ENCODE measurements around the gene HOXB7.

Gene HOXB7

DNA sequence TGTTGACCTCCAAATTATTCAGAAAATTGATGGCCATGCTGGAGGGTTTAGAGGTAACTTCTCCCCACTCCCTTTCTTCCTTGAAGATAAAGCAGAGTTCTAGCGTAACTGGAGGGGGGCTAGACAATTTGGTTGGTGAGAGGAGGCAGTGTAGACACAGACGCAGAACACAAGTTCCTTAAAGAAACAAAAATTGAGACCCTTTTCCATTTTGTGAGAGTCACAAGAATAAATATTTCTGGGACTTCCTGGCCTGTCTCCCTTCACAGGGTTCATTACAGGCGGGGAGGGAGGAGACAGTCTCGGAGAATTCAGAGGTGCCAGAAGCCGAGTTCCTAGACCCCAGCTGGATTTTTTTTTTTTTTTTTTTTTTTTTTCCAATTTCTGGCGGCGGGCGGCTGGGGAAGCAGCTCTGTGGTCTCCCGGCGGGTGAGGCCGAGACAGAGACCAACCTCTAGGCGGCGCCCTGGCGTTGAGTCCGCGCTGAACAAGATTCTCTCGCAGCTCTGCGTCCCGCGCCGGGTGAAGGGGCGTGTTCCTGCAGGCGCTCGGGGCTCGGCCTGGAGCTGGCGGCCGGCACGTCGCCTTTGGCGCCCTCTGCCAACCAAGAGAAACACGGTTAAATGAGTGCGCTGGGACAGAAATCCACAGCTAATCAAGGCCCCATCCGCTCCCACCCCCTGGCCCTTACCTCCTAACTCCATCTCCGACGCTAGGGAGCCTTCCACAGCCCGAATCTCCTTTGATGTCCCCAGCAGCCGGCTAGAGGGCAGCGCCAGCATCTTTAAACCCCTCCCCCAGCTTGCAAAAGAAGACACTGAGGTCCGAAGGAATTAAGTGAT lies 25.6 kb upstream of the HOXB7 start:
- peak; percentile 74 for DNase-seq

DNA sequence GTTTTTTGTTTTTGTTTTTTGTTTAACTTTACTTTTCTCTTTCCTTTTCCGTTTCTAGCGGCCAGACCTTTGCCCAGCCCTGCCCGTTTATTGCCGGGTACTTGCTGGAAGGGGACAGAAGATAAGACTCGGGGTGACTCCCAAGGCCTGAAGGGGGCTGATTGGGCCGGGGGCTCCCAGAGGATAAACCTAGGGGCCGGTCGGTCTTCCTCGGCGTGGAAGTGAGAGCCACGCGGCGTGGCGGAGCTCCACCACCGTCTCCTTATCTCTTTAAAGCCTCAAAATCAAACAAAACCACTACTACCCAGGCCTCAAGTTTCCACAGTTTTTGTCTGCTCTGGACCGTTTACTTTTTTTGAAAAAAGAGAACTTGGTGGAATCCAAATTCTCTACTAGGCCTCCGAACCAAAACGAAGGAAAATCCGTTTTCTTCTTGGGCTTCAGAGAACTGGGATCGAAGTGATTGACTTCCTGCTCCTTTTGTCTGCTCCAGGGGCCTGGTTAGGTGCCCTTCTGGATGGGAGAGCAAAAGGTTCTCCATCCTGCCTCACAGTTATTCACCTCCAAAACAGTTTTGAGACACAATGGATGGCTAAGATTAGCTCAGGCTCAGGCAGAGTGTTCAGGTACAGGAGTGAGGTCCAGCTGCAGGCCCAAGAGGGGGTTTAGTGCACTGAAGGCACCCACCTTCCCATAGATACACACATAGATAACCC lies 23.8 kb upstream of the HOXB7 start:
- DNase-seq, result no peak

GRCh38 chr17:48633266-48633677 lies 22.5 kb upstream of the HOXB7 start:
- no peak for DNase-seq

DNA sequence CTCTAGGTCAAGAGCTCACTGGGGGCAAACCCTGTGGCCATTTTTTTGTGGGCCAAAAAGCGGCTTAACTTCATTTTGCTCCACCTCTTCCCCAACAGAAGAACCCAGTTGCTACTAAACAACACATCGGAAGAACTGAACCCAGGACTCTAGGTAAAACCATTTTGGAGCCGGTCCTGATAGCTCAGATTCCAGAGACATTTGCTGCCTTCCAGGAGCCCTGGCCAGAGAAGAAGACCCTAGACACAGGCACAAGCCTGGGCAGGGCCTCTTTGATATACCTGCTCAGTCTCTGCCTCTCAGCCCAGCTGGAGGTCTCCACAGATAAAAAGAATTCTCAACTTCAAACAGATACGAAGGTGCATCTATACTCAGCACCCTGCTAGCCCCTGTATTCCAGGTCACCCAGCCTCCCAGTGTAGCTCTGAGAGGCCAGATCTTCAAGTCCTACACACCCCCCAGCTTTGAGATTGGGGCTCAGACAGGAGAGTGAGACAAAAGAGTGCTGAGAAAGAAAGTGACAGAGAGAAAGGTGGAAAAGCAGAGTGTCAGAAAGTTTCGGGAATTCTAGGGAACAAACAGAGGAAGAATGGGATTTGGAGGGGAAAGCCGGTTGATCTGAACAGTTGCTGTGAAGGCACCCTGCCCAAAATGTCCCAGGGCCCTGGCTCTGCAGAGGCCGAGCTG lies 21.9 kb upstream of the HOXB7 start:
- DNase-seq, result no peak

DNA sequence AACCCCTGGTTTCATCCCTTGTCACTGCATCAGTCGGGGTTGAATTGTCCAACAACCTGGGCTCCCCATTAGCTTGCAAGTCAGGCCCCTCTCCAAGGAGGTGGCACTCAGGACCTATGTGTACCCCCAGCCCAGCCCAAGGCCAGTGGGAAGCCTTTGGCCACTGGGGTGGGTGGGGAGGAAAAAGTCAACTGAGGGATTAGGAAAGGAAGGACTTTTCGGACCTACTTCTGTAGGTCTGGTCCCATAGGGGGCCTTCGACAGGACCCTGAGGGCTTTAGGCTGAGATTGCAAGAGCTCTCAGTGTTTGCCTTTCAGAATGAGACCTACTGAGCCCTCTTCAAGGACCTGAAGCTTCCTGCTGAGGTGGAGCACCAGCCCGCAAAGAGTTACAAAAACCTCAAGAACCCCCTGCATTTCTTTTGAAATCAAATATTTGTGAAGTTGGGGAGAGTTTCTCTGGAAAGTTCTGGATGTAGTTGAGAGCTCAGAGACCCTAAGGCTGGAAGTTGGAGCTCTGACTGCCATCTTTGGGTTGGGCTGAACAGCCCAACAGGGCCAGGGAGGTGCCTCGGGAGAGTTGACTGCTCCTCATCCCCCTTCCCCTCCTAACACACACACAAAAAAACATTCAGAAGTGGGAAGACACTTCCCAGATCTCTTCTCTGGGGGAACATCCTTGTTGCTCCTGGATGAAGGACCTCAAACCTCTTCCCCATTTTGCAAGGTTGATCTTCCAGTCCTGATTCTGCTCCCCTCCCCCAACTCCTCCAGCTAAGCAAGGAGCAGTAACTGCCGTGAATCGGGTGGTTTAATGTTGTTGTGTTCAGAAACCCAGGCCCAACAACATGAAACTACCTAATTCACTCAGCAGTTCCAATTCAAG lies 21.1 kb upstream of the HOXB7 start:
- DNase-seq, result no peak

- no peak for DNase-seq
These were observed 20.3 kb upstream of the HOXB7 start for GRCh38 chr17:48630925-48631692.

GRCh38 chr17:48630009-48630924 lies 19.4 kb upstream of the HOXB7 start:
- no peak for DNase-seq

DNA sequence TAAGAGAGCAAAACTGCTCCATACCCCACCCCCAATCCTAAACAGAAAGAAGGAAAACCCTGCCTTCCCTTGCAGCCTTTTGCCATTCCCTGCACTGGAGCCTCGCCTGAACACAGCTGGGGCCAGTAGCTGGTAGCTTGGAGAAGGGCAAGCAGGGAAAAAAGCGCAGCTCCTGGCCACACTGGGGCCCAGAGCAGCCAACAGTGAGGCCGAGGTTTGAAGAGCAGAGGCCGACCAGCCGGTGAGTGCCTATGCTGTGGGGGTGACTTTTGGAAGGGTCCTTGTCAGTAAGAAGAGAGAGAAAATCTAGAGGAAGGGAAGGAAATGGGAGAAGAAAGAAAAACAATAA lies 18.6 kb upstream of the HOXB7 start:
- DNase-seq, result no peak

- no peak for DNase-seq
These were observed 18.0 kb upstream of the HOXB7 start for GRCh38 chr17:48628649-48629410.

- DNase-seq, result no peak
These were observed 17.1 kb upstream of the HOXB7 start for GRCh38 chr17:48627623-48628521.

DNA sequence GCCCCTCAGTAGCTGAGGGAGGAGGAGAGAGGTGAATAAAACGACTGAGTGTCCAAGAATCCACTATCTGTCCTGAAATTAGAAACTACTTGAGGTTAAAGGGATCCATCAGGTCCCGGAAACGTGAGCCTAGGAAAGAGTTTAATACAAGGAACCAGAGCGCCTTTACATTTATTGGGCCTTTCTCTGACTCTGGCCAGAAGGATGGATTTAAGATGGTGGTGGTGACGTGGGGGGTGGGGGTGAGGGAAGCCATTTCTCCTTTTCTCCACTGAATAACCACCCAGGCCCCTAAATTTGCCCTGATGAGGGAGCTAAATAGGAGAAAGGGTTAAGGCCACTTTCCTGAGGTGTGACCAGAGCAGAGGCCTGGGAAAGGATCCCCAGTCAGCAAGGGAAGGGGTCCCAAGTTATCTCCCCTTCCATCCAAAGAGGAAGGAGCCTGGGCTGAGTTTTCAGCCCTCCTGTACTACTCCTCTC lies 16.3 kb upstream of the HOXB7 start:
- DNase-seq, result no peak

DNA sequence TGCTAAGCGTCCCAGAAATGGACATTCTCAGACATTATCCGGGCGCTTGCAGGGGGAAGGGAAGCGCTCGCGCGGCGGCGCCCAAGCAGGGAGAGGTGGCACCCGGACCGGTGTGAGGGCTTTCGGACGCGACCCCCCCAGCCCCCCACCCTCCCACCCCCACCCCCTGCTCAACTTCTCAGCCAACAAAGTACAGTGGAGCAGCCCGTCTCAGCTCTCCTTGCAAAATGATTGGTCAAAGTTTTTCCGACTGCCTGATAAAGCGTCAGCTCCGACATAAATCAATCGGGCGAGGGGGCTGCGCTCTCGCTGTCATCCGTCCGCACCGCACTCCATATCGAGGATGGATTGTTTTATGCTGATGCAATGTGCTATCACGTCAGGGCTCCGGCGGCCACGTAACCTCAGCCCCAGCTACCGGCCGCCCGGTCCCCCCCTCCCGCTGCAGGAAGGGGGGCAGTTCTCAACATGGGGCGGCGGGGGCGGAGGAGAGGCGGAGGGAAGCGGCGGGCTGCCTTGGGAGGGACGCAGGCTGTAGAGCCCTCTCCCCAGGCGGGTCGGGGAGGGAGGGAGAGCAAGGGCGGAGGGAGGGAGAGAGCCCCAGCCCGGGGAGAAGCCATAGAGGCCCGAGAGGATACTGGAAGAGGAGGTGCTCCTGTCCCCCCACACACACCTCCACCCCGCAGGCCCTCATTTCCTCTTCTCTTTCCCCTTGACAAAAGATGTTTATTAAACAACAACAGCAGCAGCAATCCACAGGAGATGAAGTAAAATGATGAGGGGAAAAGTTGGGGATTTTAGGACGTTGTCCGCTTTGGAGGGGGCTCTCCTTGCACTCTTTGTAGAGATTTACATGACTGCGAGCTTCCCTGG lies 15.7 kb upstream of the HOXB7 start, which contains the start of gene HOXB9:
TSS of gene HOXB9 (minus strand) at position 114 of the 873 bp plus-strand sequence. CDS start at position 25, 89 bp downstream.
- peak; percentile 35 for DNase-seq

- DNase-seq, result no peak
These were observed 14.9 kb upstream of the HOXB7 start for GRCh38 chr17:48625495-48626244.

- DNase-seq, result no peak
These were observed 14.0 kb upstream of the HOXB7 start for GRCh38 chr17:48624544-48625494.

DNA sequence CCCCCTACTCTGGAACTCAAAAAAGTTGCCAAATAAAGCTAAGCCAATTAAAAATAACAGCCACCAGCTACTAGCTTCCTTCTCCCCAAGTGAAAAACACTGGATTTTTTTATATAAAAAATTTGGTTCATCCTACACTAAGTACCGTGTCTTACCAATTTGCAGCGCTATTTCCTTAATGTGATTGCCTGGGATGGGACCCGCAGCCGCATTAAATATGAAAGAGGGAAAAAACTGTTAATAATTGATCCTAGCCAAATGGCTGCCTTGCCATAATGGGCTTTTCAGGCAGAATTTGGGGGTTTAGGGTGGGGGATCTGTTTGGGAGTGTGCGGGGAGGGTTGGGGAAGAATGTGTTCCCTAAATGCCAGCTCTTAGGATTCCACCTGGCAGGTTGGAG lies 13.3 kb upstream of the HOXB7 start:
- no peak for DNase-seq
